Panc1 (cell line): ENCODE results near the gene RPS6KB1. TPM values are rescaled to one million over a fixed set of nuclear protein-coding genes. Genes with fewer than 3 reads are reported as not detected.

Experiments
- ATAC-seq: fragments of 200-7000 bp; cut with Tn5 transposase; 2 replicates; pipeline ENCODE4 v1.9.1; 2020; ENCODE audit warnings: mild to moderate bottlenecking, moderate library complexity
- Bru-seq: library from RNA; stranded (reverse); fragments of 400-500 nt; gene quantifications from one replicate; lab custom pipeline; 2021; lab: Mats Ljungman, UMichigan
- BruChase-seq, 2 experiments: library from RNA; stranded (reverse); fragments of 400-500 nt; gene quantifications; one replicate each; lab custom pipeline; 2021; lab: Mats Ljungman, UMichigan
- BruUV-seq: library from RNA; stranded (reverse); fragments of 400-500 nt; replicated peaks from 2 replicates; lab custom pipeline; 2021; lab: Mats Ljungman, UMichigan
- CTCF ChIA-PET: fragments of 300-600 bp; sonication (Branson Sonifier 250); formaldehyde crosslinking; loops from one replicate; lab custom pipeline; 2022; ENCODE audit warnings: antibody characterized with exemption; lab: Charles Lee
- POLR2A ChIA-PET: fragments of 300-600 bp; sonication (Branson Sonifier 250); formaldehyde crosslinking; loops from one replicate; lab custom pipeline; 2022; ENCODE audit warnings: antibody characterized with exemption; lab: Charles Lee
- DNase-seq: peaks from one replicate; pipeline ENCODE4 v3.0.0-alpha.2; 2010; ENCODE audit warnings: low read depth, low spot score
- H3K27ac ChIP-seq: 2 replicates; pipeline ENCODE4 v1.5.1; 2011; ENCODE audit warnings: mild to moderate bottlenecking, low read length, inconsistent platforms
- H3K27me3 ChIP-seq: fragments of 200-500 bp; sonication (Bioruptor generic); 2 replicates; pipeline ENCODE4 v1.6.0; 2014; ENCODE audit warnings: low read length, inconsistent platforms; ENCODE audit not compliant: control insufficient read depth, insufficient read depth
- H3K36me3 ChIP-seq: fragments of 200-500 bp; sonication (Bioruptor generic); 2 replicates; pipeline ENCODE4 v1.5.1; 2014; ENCODE audit warnings: inconsistent platforms, mild to moderate bottlenecking, low read length, moderate library complexity; ENCODE audit not compliant: control insufficient read depth, insufficient read depth
- H3K4me1 ChIP-seq: 2 replicates; pipeline ENCODE4 v1.5.1; 2011; ENCODE audit warnings: inconsistent platforms, mild to moderate bottlenecking, low read length, moderate library complexity; ENCODE audit not compliant: control insufficient read depth, insufficient read depth
- H3K4me3 ChIP-seq, 2 experiments: 2 replicates each; pipeline ENCODE4 v1.5.1; 2011 to 2012; ENCODE audit warnings: low read depth in 2 of 2, low read length in 2 of 2, mild to moderate bottlenecking in 2 of 2, inconsistent platforms in 1 of 2, moderate library complexity in 1 of 2
- H3K9me3 ChIP-seq: fragments of 200-500 bp; sonication (Bioruptor generic); 2 replicates; pipeline ENCODE4 v1.5.1; 2014; ENCODE audit warnings: low read depth, mild to moderate bottlenecking, inconsistent platforms, low read length, moderate library complexity; ENCODE audit not compliant: control insufficient read depth, insufficient read depth
- CTCF ChIP-seq: fragments of 450-650 bp; IDR thresholded peaks from 2 replicates; pipeline ENCODE4 v1.5.1; 2017; ENCODE audit warnings: mild to moderate bottlenecking
- POLR2AphosphoS5 ChIP-seq: IDR thresholded peaks from 2 replicates; pipeline ENCODE4 v1.6.1; 2012; ENCODE audit warnings: mild to moderate bottlenecking, low read depth, low read length, moderate library complexity
- REST ChIP-seq, 2 experiments: IDR thresholded peaks; 2 replicates each; pipeline ENCODE4 v1.6.1; 2011 to 2012; ENCODE audit warnings: low read depth in 2 of 2, control low read depth in 1 of 2, low read length in 1 of 2, mild to moderate bottlenecking in 1 of 2, moderate library complexity in 1 of 2; ENCODE audit not compliant: insufficient read depth in 1 of 2
- SIN3A ChIP-seq: IDR thresholded peaks from 2 replicates; pipeline ENCODE4 v1.6.1; 2012; ENCODE audit warnings: low read depth, mild to moderate bottlenecking, low read length, moderate library complexity, borderline replicate concordance; ENCODE audit not compliant: insufficient read depth
- TCF7L2 ChIP-seq: IDR thresholded peaks from 2 replicates; pipeline ENCODE4 v1.6.1; 2011; ENCODE audit warnings: mild to moderate bottlenecking, low read depth, low read length, inconsistent platforms
- in situ Hi-C: cut with HindIII; loops from 2 replicates; pipeline ENCODE4 v1.10.0; 2016; ENCODE audit warnings: low sequenced_read_pairs, low pct_unique_long_range_greater_than_20kb
- intact Hi-C: fragments of 100-400 bp; cut with micrococcal nuclease; formaldehyde crosslinking; loops from one replicate; pipeline ENCODE4 v1.10.0; 2022; ENCODE audit not compliant: unreplicated experiment
- long read RNA-seq: library from polyadenylated mRNA; unstranded; transcript quantifications from one replicate; pipeline ENCODE4 v2.0.0, GENCODE V29; 2021; ENCODE audit not compliant: unreplicated experiment
- polyA plus RNA-seq: library from polyadenylated mRNA; unstranded; fragments of >200 nt; gene quantifications from one replicate; pipeline ENCODE4 v1.2.1, GENCODE V29; 2012; ENCODE audit warnings: missing spikeins; ENCODE audit not compliant: insufficient read length
- total RNA-seq: library from RNA; stranded (reverse); gene quantifications from one replicate; pipeline ENCODE4 v1.2.1, GENCODE V29; 2021; ENCODE audit not compliant: unreplicated experiment

RPS6KB1 gene
- 34.6 TPM for total RNA-seq
- 28.0 TPM for polyA plus RNA-seq
- Bru-seq, nascent RNA: percentile 83 among the genes with signal in this experiment
- percentile 85 among the genes with signal in this experiment for BruChase-seq, experiment 1, labeled RNA remaining after a 2-hour chase
- BruChase-seq, experiment 2, labeled RNA remaining after a 6-hour chase: percentile 87 among the genes with signal in this experiment
- long read RNA-seq, full-length matches to known transcripts: 50 of 79 reads
- long read RNA-seq, partial matches to known transcripts: 6 of 79 reads
- long read RNA-seq, other reads (novel, unspliced or antisense): 23 of 79 reads

GRCh38 chr17:59892924-59893675 is at the start of gene RPS6KB1, which contains the start of gene TUBD1:
Gene RPS6KB1 (plus strand): TSS chr17:59893121. CDS start chr17:59893185, 64 bp downstream.
Gene TUBD1 (minus strand): TSS chr17:59892943. CDS start chr17:59891002, 1,941 bp downstream.
- in situ Hi-C loops: no loop called here

More at GRCh38 chr17:59892924-59893675, at the start of gene RPS6KB1, which contains the start of gene TUBD1:
- H3K4me3 ChIP-seq: peak within 1 kb of the TSS; percentile 68 to 89
- H3K4me1 ChIP-seq: peaks cover 8% of the 10 kb centered on the region
- ChIA-PET CTCF (no interaction called here), POLR2A (interaction anchor here (0.9 kb wide), 1 partner anchor 49 kb away, joined by 3 read pairs; no protein-coding TSS in a partner anchor)
- H3K27ac ChIP-seq: peak within 1 kb of the TSS; percentile 87
- H3K9me3 ChIP-seq: no peaks in the 10 kb centered on the region
- no peak for TF ChIP-seq SIN3A
- no peak for TF ChIP-seq CTCF
- no peak for TF ChIP-seq TCF7L2
- 0 out of 4 replicates have a peak, but pooled peaks of 1 of the 2 experiments have one; percentile 28 for TF ChIP-seq REST (IDR thresholded peaks at IDR 0.05; ENCODE audit: insufficient read depth in 1 of 2, low read depth in 2 of 2, low read length in 1 of 2)
- peak; percentile 75; the same call in 1 of the 2 replicates for TF ChIP-seq POLR2AphosphoS5
- intact Hi-C loops: no loop called here
- H3K36me3 ChIP-seq: peaks cover 14% of the 10 kb centered on the region
- DNase-seq (peak; percentile 98), ATAC-seq (peak; percentile 98)
- H3K27me3 ChIP-seq: no peaks in the 10 kb centered on the region
- no TSS peak for BruUV-seq
